ENCODE measurements around the gene MYO1F.
"Not testable (repeated sequence)": the region's sequence is repeated elsewhere in the genome, so short reads cannot be mapped to it uniquely, and the experiment has no call there.

The MYO1F gene

GRCh38 chr19:8557642-8558238 is 19.5 kb downstream of the MYO1F start:
- no peak for DNase-seq (ENCODE audit: low read depth)
- no peak overlapping the region for H3K4me3 ChIP-seq (ENCODE audit: low read depth, low read length)
- in situ Hi-C loops (cut with HindIII; ENCODE audit: low sequenced_read_pairs): no loop called here
- no peak for TF ChIP-seq CTCF (IDR thresholded peaks at IDR 0.05; ENCODE audit: low read depth, low read length, missing control alignments)

- DNase-seq (ENCODE audit: low read depth); in situ Hi-C loops (cut with HindIII; ENCODE audit: low sequenced_read_pairs); H3K4me3 ChIP-seq (ENCODE audit: low read depth, low read length): not testable (repeated sequence)
Measured at GRCh38 chr19:8553729-8554128, 23.5 kb downstream of the MYO1F start.

GRCh38 chr19:8552810-8553209 is 24.4 kb downstream of the MYO1F start:
- no peak for TF ChIP-seq CTCF (IDR thresholded peaks at IDR 0.05; ENCODE audit: low read depth, low read length, missing control alignments)
- no peak overlapping the region for H3K4me3 ChIP-seq (ENCODE audit: low read depth, low read length)
- in situ Hi-C loops (cut with HindIII; ENCODE audit: low sequenced_read_pairs): no loop called here
- no peak for DNase-seq (ENCODE audit: low read depth)

- in situ Hi-C loops (cut with HindIII; ENCODE audit: low sequenced_read_pairs): no loop called here
- TF ChIP-seq CTCF (IDR thresholded peaks at IDR 0.05; ENCODE audit: low read depth, low read length, missing control alignments): no peak
Measured at GRCh38 chr19:8550070-8550469, 27.2 kb downstream of the MYO1F start.

GRCh38 chr19:8545743-8546142 is 31.5 kb downstream of the MYO1F start:
- in situ Hi-C loops (cut with HindIII; ENCODE audit: low sequenced_read_pairs): no loop called here
- no peak overlapping the region for H3K4me3 ChIP-seq (ENCODE audit: low read depth, low read length)
- no peak for DNase-seq (ENCODE audit: low read depth)
- TF ChIP-seq CTCF (IDR thresholded peaks at IDR 0.05; ENCODE audit: low read depth, low read length, missing control alignments): no peak

More at GRCh38 chr19:8550070-8550469, 27.2 kb downstream of the MYO1F start:
- H3K4me3 ChIP-seq (ENCODE audit: low read depth, low read length): no peak overlapping the region
- no peak for DNase-seq (ENCODE audit: low read depth)

DNA sequence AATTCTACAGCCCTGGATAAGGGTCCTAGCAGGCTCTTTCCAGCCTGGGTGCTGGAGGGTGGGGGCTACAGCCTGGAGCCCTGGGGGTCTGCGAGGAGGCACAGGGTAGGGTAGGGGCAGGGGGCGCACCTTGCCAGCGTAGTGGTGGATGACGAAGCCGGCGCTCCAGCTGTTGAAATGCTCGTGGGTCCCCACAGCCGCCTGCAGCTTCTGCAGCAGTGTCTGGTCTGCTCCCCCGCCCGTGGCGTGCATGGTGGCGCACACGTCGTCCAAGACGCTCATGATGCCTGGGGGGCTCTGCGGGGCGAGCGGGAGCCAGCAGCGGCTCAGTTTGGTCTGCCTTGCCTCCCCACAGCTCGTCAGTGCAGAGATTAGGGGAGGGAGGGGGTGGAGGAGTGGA is 33.1 kb downstream of the MYO1F start:
- DNase-seq (ENCODE audit: low read depth): no peak
- no peak overlapping the region for H3K4me3 ChIP-seq (ENCODE audit: low read depth, low read length)
- no peak for TF ChIP-seq CTCF (IDR thresholded peaks at IDR 0.05; ENCODE audit: low read depth, low read length, missing control alignments)
- in situ Hi-C loops (cut with HindIII; ENCODE audit: low sequenced_read_pairs): no loop called here

DNA sequence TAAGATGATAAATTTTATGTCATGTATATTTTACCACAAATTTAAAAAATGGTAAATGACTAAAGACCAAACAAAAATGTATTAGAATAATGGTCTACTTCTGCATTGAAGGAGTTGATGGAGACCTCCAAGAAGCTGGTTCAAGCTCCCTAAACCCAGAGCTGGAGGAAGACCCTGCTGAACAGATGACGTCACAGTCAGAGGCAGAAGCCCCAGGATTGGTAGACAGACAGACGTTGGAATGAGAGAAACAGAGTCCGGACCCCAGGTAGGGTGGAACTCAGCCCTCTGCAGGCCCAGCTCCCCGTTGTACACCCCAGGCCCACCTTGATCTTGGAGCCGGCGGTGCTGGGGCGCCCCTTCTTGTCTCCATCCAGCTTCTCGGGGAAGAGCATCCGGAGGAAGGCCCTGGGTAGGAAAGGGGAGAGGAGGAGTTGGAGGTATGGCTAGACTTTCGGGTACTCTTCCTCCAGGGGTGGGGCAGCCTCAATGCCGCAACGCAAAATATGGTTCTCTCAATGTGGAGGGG is 37.6 kb downstream of the MYO1F start:
- no peak for DNase-seq (ENCODE audit: low read depth)
- no peak overlapping the region for H3K4me3 ChIP-seq (ENCODE audit: low read depth, low read length)
- in situ Hi-C loops (cut with HindIII; ENCODE audit: low sequenced_read_pairs): no loop called here
- TF ChIP-seq CTCF (IDR thresholded peaks at IDR 0.05; ENCODE audit: low read depth, low read length, missing control alignments): no peak
